Measurements from ENCODE around the gene SCAF4.
"Not testable (repeated sequence)": the region's sequence is repeated elsewhere in the genome, so short reads cannot be mapped to it uniquely, and the experiment has no call there.

SCAF4 gene

GRCh38 chr21:31659536-31660258 is 72.2 kb downstream of the SCAF4 start, which contains the start of gene SOD1:
Gene SOD1, plus strand, starts transcription at chr21:31659693. Its CDS starts 77 bp downstream, at chr21:31659770.
- DNase-seq (ENCODE audit: low spot score) = peak; percentile 98
- in situ Hi-C loops (cut with MboI; ENCODE audit: low sequenced_read_pairs, unreplicated experiment) = no loop called here
- no peak for TF ChIP-seq CTCF (IDR thresholded peaks at IDR 0.05; ENCODE audit: borderline replicate concordance, control extremely low read depth, extremely low read depth, insufficient read depth, missing control alignments)

- no peak for TF ChIP-seq CTCF (IDR thresholded peaks at IDR 0.05; ENCODE audit: borderline replicate concordance, control extremely low read depth, extremely low read depth, insufficient read depth, missing control alignments)
- DNase-seq (ENCODE audit: low spot score) = no peak
- in situ Hi-C loops (cut with MboI; ENCODE audit: low sequenced_read_pairs, unreplicated experiment) = no loop called here
Measured at GRCh38 chr21:31659286-31659535, 72.7 kb downstream of the SCAF4 start.

- no peak for DNase-seq (ENCODE audit: low spot score)
- in situ Hi-C loops (cut with MboI; ENCODE audit: low sequenced_read_pairs, unreplicated experiment) = no loop called here
Measured at GRCh38 chr21:31658053-31658452, 73.9 kb downstream of the SCAF4 start.

GRCh38 chr21:31656199-31657095 is 75.5 kb downstream of the SCAF4 start:
- in situ Hi-C loops (cut with MboI; ENCODE audit: low sequenced_read_pairs, unreplicated experiment) = no loop called here
- no peak for TF ChIP-seq CTCF (IDR thresholded peaks at IDR 0.05; ENCODE audit: borderline replicate concordance, control extremely low read depth, extremely low read depth, insufficient read depth, missing control alignments)
- no peak for DNase-seq (ENCODE audit: low spot score)

More at GRCh38 chr21:31658053-31658452, 73.9 kb downstream of the SCAF4 start:
- no peak for TF ChIP-seq CTCF (IDR thresholded peaks at IDR 0.05; ENCODE audit: borderline replicate concordance, control extremely low read depth, extremely low read depth, insufficient read depth, missing control alignments)

GRCh38 chr21:31654821-31655580 is 76.9 kb downstream of the SCAF4 start:
- in situ Hi-C loops (cut with MboI; ENCODE audit: low sequenced_read_pairs, unreplicated experiment); DNase-seq (ENCODE audit: low spot score): not testable (repeated sequence)

GRCh38 chr21:31654340-31654739 is 77.6 kb downstream of the SCAF4 start:
- in situ Hi-C loops (cut with MboI; ENCODE audit: low sequenced_read_pairs, unreplicated experiment) = no loop called here
- DNase-seq (ENCODE audit: low spot score) = no peak
- no peak for TF ChIP-seq CTCF (IDR thresholded peaks at IDR 0.05; ENCODE audit: borderline replicate concordance, control extremely low read depth, extremely low read depth, insufficient read depth, missing control alignments)

GRCh38 chr21:31651491-31651890 is 80.4 kb downstream of the SCAF4 start:
- in situ Hi-C loops (cut with MboI; ENCODE audit: low sequenced_read_pairs, unreplicated experiment); DNase-seq (ENCODE audit: low spot score): not testable (repeated sequence)
